Lung (tissue), 12 donors: Measurements from ENCODE around the gene SIK3. TPM values are rescaled to one million over a fixed set of nuclear protein-coding genes. Genes with fewer than 3 reads are reported as not detected.

ENCODE experiments used
- ATAC-seq: fragments of 200-7000 bp; cut with Tn5 transposase; one replicate; pipeline ENCODE4 v1.9.1; 2020; ENCODE audit warnings: moderate number of reproducible peaks; ENCODE audit not compliant: insufficient read depth, low FRiP score
- DNase-seq, 3 donors: peaks; one replicate each; pipeline ENCODE4 v3.0.0-alpha.2; 2013 to 2017
- H3K27ac ChIP-seq, 2 donors: one replicate each; pipeline ENCODE4 v1.5.1; 2013; ENCODE audit warnings: mild to moderate bottlenecking in 2 of 2, moderate library complexity in 2 of 2, control low read depth in 1 of 2, inconsistent platforms in 1 of 2, low read depth in 1 of 2, low read length in 1 of 2
- H3K27me3 ChIP-seq, 3 donors: one replicate each; pipeline ENCODE4 v1.5.1; 2013; ENCODE audit warnings: low read length in 2 of 3; ENCODE audit not compliant: control insufficient read depth in 3 of 3, insufficient read depth in 3 of 3
- H3K36me3 ChIP-seq, 4 donors: one replicate each; pipeline ENCODE4 v1.5.1; 2013; ENCODE audit warnings: low read length in 4 of 4, mild to moderate bottlenecking in 1 of 4, moderate library complexity in 1 of 4; ENCODE audit not compliant: control insufficient read depth in 4 of 4, insufficient read depth in 4 of 4
- H3K4me1 ChIP-seq, 5 donors: one replicate each; pipeline ENCODE4 v1.5.1; 2013; ENCODE audit warnings: low read length in 5 of 5, mild to moderate bottlenecking in 2 of 5, moderate library complexity in 1 of 5; ENCODE audit not compliant: control insufficient read depth in 5 of 5, insufficient read depth in 5 of 5
- H3K4me3 ChIP-seq: one replicate; pipeline ENCODE4 v1.5.1; 2013; ENCODE audit warnings: mild to moderate bottlenecking, control low read depth, moderate library complexity
- H3K9ac ChIP-seq, 2 donors: one replicate each; pipeline ENCODE4 v1.5.1; 2013; ENCODE audit warnings: low read length in 2 of 2, control low read depth in 1 of 2; ENCODE audit not compliant: insufficient read depth in 1 of 2
- H3K9me3 ChIP-seq, 4 donors: one replicate each; pipeline ENCODE4 v1.5.1; 2013; ENCODE audit warnings: low read length in 3 of 4, mild to moderate bottlenecking in 1 of 4, moderate library complexity in 1 of 4; ENCODE audit not compliant: control insufficient read depth in 4 of 4, insufficient read depth in 3 of 4
- CTCF ChIP-seq: IDR thresholded peaks from 2 replicates; pipeline ENCODE4 v1.5.1; 2012; ENCODE audit warnings: mild to moderate bottlenecking; ENCODE audit errors: control extremely low read depth, extremely low read depth
- WGBS, 2 donors: extraction: QIAGEN DNeasy Blood & Tissue Kit; methylation state at CpG; one replicate each; pipeline ENCODE4 v1.1.7; 2013; 5-methylcytosine and 5-hydroxymethylcytosine counted together
- polyA plus RNA-seq, 2 donors: library from polyadenylated mRNA; stranded (reverse); fragments of 200-250 nt; gene quantifications; one replicate each; pipeline ENCODE4 v1.2.1, GENCODE V29; 2013
- total RNA-seq, 2 donors: library from RNA; depleted of rRNA in 1 of 2; stranded (reverse); fragments of >200 nt in 1 of 2; gene quantifications; one replicate each; pipeline ENCODE4 v1.2.1, GENCODE V29; 2014 to 2021
- donor health status: control.
- donor health status: control.
- donor health status: Bipolar disorder and iron deficiency.
- donor health status: healthy.
- donor health status: DM: yes; HTN: yes; CAD: no.

The SIK3 gene
- total and polyA plus RNA-seq, 4 donors = 9.0 to 43.4 (median 29.6) TPM

- H3K9me3 ChIP-seq = no peaks in the 10 kb centered on the region
- peaks cover 0 to 7% (median 0%) of the 10 kb centered on the region in 5 donors for H3K4me1 ChIP-seq
- no peaks in the 10 kb centered on the region for H3K27me3 ChIP-seq
- WGBS, 2 donors = 96 to 97% methylated on average over 3 of the region's 3 CpGs
- H3K9ac ChIP-seq = no peak overlapping the region
- no peak for ATAC-seq
- no peak for DNase-seq
- no peak for TF ChIP-seq CTCF
- H3K36me3 ChIP-seq = peaks cover 41 to 60% (median 54%) of the 10 kb centered on the region in 4 donors
- H3K27ac ChIP-seq = no peak overlapping the region
- no peak overlapping the region for H3K4me3 ChIP-seq
Observed at GRCh38 chr11:116862951-116863350, 235.3 kb downstream of the SIK3 start.

- Histone ChIP-seq H3K9me3 (no peaks in the 10 kb centered on the region), H3K9ac (no peak overlapping the region), H3K36me3 (peaks cover 41 to 63% (median 55%) of the 10 kb centered on the region in 4 donors), H3K4me1 (peaks cover 0 to 7% (median 0%) of the 10 kb centered on the region in 5 donors), H3K27ac (no peak overlapping the region), H3K27me3 (no peaks in the 10 kb centered on the region), H3K4me3 (no peak overlapping the region)
- ATAC-seq (no peak), DNase-seq (no peak)
- TF ChIP-seq CTCF = no peak
- 92 to 94% methylated on average over 3 of the region's 3 CpGs for WGBS, 2 donors
Observed at GRCh38 chr11:116862185-116862584, 236.0 kb downstream of the SIK3 start.

- Histone ChIP-seq H3K4me3 (no peak overlapping the region), H3K27me3 (no peaks in the 10 kb centered on the region), H3K36me3 (peaks cover 36 to 63% (median 55%) of the 10 kb centered on the region in 4 donors), H3K4me1 (peaks cover 0 to 7% (median 0%) of the 10 kb centered on the region in 5 donors), H3K27ac (no peak overlapping the region), H3K9ac (no peak overlapping the region), H3K9me3 (no peaks in the 10 kb centered on the region)
- DNase-seq (no peak), ATAC-seq (no peak)
- WGBS, 2 donors = 94 to 100% methylated on average over 1 of the region's 1 CpG
- no peak for TF ChIP-seq CTCF
Observed at GRCh38 chr11:116861539-116861938, 236.7 kb downstream of the SIK3 start.

GRCh38 chr11:116860303-116860702 lies 237.9 kb downstream of the SIK3 start:
- WGBS, 2 donors = 91 to 95% methylated on average over 6 of the region's 6 CpGs
- no peak overlapping the region for H3K4me3 ChIP-seq
- no peaks in the 10 kb centered on the region for H3K27me3 ChIP-seq
- H3K27ac ChIP-seq = no peak overlapping the region
- ATAC-seq (no peak), DNase-seq (no peak)
- no peak overlapping the region for H3K9ac ChIP-seq
- no peak for TF ChIP-seq CTCF
- peaks cover 0 to 7% (median 0%) of the 10 kb centered on the region in 5 donors for H3K4me1 ChIP-seq
- H3K36me3 ChIP-seq = peaks cover 36 to 57% (median 51%) of the 10 kb centered on the region in 4 donors
- H3K9me3 ChIP-seq = no peaks in the 10 kb centered on the region
